Cerebellar cortex (tissue), 1 donor: ENCODE data around the gene TPM1.

Experiments
- DNase-seq: peaks from one replicate; pipeline ENCODE4 v3.0.0-alpha.2; 2015; ENCODE audit warnings: low spot score

Gene TPM1

GRCh38 chr15:63075015-63075983, 32.8 kb downstream of the TPM1 start:
- DNase-seq = no peak

GRCh38 chr15:63075984-63076713, 33.6 kb downstream of the TPM1 start:
- no peak for DNase-seq

GRCh38 chr15:63076714-63077046, 34.1 kb downstream of the TPM1 start:
- no peak for DNase-seq

GRCh38 chr15:63077952-63078351, 35.4 kb downstream of the TPM1 start:
- no peak for DNase-seq

GRCh38 chr15:63079947-63080626, 37.5 kb downstream of the TPM1 start:
- DNase-seq = no peak

GRCh38 chr15:63080634-63081250, 38.2 kb downstream of the TPM1 start:
- DNase-seq = no peak

GRCh38 chr15:63082366-63082765, 39.8 kb downstream of the TPM1 start:
- DNase-seq = no peak

GRCh38 chr15:63083044-63083443, 40.5 kb downstream of the TPM1 start:
- no peak for DNase-seq

GRCh38 chr15:63083541-63083940, 41.0 kb downstream of the TPM1 start:
- DNase-seq = no peak

GRCh38 chr15:63084806-63085205, 42.3 kb downstream of the TPM1 start:
- DNase-seq = no peak

GRCh38 chr15:63085289-63085688, 42.7 kb downstream of the TPM1 start:
- DNase-seq = no peak

- DNase-seq = no peak
Observed at GRCh38 chr15:63086271-63086670, 43.7 kb downstream of the TPM1 start.

- no peak for DNase-seq
Observed at GRCh38 chr15:63086947-63087346, 44.4 kb downstream of the TPM1 start.

- DNase-seq = no peak
Observed at GRCh38 chr15:63088533-63089245, 46.1 kb downstream of the TPM1 start.

GRCh38 chr15:63089260-63090043, 46.9 kb downstream of the TPM1 start:
- DNase-seq = peak; percentile 51

GRCh38 chr15:63090472-63090871, 47.9 kb downstream of the TPM1 start:
- no peak for DNase-seq

- no peak for DNase-seq
Observed at GRCh38 chr15:63090887-63091286, 48.3 kb downstream of the TPM1 start.

- DNase-seq = no peak
Observed at GRCh38 chr15:63091679-63092446, 49.3 kb downstream of the TPM1 start.

GRCh38 chr15:63093486-63094205, 51.1 kb downstream of the TPM1 start:
- peak; percentile 87 for DNase-seq
